HG03280 (cell line): ENCODE results near the gene ICAM2.
A peak's percentile ranks its signal among the peaks of the same experiment; 100 is the strongest.

Experiments
- ATAC-seq: cut with Tn5 transposase; IDR thresholded peaks from one replicate; pipeline ENCODE4 v1.9.1; 2021; ENCODE audit warnings: mild to moderate bottlenecking, moderate library complexity; ENCODE audit not compliant: unreplicated experiment

Gene ICAM2

DNA sequence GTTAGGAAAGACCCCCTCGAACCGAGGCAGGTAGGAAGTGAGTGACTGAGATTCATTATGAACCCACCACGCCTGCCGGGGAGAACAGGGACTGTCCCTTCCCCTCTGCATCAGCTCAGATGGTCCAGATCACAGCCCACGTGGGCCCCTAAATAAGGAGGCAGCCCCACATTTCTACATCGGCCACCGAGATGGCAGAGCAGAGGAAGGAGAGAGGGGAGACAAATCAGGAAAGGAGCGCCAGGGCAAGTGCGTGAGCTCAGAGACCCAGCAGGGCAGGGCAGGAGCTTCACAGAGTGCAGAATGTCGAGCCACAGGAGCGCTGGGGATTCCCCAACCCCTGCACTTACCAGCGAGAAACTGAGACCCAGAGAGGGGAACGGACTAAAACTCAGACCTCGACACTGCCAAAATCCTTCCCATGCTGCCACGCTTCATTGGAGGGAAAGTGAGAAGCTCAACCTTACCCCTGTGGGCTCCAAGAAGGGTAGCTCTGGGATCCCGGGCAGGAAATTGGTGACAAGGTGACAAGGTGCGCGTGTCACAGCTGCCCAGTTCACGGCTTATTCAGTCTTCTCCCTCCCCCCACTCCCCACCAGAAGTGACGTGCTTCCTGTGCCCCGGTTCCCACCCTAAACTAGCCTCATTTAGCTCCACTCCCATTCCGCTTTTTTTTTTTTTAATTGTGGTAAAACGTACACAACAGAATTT, at the start of gene ICAM2:
TSS of gene ICAM2 (minus strand) at position 578 of the 711 bp plus-strand sequence. CDS start 13,942 bp downstream, outside the sequence.
- ATAC-seq, result peak; percentile 60

DNA sequence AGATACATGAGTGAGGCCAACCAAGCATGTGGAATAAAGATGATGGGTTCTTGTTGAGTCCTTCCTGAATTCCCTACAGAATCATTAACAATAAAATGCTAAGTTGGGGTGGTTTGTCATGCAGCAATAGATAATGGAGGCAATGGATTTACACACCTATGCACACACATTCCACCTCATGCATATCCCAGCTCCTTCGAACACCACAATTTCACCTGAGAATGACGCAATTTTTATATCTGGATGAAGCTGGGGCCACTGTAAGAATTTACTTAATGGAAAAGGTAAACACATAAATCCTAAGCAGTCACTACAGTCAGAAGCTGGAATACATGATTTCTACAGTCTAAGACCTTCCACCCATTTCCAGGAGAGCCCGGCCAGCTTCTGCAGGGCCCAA, 49.8 kb upstream of the ICAM2 start:
- no peak for ATAC-seq

DNA sequence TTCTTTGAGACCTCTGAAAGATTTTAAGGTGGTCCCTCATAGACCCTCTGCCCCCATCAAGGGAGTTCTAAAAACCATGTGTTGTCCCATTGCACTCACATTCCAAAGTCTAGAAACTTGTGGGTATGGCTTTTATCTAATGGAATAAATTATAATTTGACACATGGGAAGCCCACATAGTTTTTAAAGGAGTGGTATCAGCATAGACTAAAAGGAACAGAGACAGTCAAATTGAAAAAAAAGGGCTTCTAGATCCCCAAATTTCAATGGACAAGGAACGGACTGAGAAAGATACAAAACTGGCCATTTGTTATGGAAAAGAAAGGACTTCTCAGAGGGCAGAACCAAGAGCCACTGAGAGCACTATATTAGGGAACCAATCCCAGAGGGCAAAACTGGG, 48.7 kb upstream of the ICAM2 start:
- ATAC-seq, result no peak

DNA sequence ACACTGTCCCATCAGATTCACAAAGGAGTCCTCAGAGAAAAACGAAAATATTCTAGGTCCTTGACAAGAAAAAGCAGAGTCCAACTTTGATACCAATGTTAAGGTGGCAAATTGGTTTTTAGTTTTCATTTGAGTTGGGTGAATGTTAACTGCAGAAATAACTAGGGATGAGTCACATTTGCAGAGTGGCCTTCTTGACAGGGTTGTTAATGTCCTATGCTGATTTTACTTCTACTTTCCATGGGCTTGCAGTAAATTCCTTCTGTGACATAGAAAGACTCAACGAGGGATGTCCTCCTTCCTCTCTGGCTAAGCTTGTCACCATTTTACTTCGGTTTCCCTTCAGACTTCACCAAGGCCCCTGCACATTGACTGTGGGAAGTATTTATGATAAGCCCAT, 47.2 kb upstream of the ICAM2 start:
- ATAC-seq, result no peak

DNA sequence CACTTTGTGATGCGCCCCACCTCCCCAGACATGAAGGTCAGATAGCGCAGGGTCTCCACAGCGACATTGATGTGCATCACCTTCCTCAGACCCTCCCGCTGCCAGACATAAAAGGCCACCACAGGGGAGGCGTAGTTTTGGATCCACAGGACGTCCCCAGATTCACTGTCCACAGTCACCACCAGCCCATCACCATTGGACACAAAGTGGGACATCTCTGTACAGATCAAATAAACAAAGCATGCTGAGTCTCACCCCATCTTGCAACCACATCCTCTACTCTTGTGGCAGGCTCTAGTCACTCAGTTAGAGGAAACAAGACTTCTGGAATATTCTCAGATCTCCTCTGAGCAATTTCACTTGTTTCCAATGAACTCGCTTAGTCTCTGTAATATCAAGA, 46.3 kb upstream of the ICAM2 start:
- ATAC-seq, result no peak

DNA sequence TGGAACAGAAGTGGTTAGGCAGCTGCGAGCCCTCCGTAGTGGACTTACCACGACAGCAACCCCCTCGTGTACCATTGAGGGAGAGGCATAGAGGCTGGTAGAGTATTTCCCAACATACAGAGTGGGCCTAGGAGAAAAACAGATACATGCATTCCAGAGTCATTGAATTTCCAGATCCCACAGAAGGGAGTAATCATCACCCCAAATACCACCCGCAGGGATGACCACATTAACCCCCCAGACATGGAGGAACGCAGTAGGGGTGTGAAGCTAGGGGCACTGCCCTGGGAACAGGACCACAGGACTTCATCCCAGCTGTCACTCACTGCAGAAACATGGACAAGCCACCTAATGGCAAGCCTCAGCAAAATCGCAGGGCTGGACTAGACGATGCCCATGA, 44.7 kb upstream of the ICAM2 start:
- no peak for ATAC-seq

DNA sequence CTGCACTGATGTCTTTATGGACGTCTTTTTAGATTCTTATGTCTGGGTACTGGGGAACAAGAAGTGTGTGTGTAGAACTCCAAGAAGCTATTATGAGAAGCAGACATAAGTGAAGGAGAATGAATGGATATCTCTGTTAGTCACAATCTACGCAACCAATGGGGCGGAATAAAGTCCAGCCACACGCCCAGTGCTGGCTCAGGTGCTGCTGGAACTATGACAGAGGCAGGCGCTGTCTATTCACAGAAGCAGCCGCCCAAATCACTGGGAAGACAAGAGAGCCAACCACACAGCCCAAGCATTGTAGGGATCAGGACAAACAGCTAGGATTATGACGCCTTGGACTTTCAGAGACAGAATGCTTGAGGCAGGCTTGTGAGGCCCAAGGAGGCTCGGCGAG, 43.9 kb upstream of the ICAM2 start:
- no peak for ATAC-seq

DNA sequence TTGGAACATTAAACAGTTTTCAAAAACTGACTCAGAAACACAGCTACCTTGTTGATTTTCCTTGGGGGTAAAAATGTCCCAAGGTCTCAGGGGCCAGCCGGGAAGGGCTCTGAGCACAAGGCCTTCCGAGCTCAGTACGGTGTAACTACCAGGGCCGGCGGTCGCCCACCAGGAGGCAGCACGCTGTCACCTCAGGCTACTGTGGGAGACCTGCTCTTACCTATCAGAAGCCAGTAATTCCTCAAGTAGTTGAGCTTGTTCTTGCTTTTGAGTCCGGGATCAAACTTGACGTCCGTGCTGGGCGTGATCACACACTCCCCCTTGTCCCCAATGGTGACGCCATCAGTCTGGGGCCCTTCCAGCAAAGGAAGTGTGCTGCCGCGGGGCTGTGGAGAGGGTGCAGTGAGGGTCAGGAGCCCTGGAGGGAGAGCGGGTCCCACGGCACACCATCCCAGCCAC, 43.4 kb upstream of the ICAM2 start:
- ATAC-seq, result no peak

DNA sequence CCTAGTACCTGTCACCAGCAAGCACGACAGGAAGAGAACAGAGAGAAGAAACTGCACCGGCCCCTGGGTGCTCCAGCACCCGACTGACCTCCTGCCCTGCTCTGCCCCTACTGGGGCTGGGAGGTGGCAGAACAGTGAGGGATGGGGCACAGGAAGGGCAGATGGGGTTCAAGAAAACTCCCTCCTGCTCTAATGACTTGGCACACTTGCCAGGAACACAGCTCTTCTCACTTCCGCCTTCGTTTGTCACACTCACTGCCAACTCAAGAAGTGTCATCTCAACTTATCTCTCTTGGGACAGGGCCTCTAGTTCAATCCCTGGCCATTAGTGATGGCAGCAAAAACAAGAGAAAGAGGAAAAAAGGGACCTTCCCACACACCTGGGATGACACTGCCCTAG, 42.7 kb upstream of the ICAM2 start:
- no peak for ATAC-seq

DNA sequence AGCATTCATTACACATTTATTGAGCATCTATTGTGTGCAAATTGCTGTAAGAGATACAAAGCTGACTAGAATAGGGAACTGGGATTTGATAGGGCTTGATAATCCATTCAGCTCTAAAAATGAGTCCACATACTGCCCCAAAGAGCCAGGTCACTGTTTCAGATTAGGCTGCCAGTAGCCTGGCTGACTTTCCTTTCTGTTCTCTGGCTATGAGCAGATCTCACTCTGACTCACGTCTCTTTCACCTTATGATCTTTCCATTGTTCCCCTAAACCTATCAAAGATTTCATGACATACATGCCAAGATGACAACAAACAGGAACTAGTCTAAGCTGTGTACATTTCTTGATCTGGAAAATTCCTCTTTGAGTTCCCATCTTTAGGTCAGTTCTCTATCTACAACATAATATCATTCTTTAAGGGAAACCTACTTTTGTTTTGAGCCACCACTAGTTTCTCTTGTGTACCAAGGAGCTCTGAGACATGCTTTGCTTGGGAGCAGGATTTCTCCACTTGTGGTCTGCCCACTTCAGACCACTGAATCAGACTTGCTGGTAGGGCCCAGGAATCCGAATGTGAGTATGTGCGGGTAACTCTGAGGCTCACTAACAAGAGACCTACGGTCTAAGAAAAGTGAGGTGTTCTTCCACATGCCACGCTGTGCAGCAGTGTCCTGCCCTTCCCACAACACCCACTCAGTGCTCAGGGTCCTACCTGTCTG, 40.9 kb upstream of the ICAM2 start:
- peak; percentile 35 for ATAC-seq

DNA sequence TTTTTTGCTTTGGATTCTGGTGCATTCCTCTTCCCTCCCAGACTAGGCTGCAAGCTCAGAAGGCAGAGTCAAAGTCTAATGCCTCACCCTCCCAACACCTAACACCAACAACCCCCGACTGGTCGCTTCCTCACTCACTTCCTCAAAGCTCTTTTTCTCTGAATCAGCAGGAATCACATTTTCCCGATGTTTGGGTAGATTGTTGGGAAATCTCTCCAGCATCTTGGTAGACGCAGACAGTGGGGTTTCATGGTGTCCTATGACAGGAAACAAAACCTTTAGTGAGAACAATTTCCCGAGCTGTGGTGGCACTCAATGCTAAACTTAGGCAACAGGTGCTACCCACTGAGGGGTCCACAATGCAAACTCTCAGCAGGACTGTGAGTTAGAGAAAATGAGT, 39.9 kb upstream of the ICAM2 start:
- ATAC-seq, result no peak

DNA sequence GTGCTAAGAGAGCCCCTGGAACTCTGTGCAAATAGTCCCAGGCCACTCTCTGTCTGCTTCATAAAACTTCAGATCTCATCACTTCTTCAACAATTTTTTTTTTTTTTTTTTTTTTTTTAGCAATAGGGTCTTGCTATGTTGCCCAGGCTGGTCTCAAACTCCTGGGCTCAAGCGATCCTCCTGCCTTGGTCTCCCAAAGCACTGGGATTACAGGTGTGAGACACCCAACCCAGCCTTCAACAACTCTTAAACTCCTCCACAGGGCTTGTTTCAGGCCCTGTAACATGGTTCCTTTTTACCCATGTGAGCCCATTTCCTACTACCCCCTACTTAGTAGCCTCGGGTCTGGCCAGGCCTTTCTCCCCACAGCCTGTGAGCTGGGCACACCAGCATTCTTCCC, 39.3 kb upstream of the ICAM2 start:
- ATAC-seq, result no peak

DNA sequence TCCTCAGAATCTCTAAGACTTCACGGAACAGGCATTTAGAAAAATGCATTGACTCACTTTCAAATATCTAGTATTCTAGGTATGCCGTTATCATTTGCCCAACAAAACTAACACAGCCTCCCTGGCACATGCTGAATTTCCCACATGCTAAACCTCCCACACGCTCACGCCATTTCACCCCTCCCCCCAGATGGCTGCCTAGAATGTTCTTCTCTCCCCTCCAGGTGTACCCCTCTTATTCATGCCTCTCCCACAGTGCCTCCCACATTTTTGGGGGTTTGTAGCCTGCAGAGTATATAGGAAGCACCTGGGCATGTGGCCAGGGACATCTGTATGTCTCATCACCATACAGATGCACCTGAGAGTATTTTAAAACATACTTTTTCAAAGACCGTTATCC, 38.2 kb upstream of the ICAM2 start:
- no peak for ATAC-seq

DNA sequence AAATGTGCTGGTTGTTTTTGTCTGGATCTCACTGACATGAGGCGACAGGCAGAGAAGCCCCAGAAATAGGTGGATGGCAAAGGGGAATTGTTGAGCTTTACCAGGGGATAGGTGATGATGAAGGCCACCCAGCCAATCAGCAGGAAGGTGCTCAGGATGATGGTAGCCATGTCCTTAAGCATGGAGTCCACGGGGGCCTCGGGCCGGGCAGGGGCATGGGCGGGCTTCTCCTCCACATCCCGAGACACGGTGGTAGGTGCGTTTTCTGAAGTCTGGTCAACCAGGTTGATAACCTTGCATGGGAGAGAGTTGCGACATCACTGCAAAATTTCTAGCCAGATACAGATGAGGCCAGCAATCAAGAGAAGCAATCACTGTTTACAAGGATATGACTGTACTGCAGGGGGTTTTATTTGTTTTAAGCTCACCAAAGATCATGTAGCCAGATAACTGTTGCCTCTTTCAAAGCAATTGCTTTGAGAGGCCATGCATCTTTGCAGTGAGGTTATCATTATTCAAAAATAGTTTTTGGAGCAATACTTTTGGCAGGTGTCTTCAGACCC, 37.3 kb upstream of the ICAM2 start:
- ATAC-seq, result no peak

DNA sequence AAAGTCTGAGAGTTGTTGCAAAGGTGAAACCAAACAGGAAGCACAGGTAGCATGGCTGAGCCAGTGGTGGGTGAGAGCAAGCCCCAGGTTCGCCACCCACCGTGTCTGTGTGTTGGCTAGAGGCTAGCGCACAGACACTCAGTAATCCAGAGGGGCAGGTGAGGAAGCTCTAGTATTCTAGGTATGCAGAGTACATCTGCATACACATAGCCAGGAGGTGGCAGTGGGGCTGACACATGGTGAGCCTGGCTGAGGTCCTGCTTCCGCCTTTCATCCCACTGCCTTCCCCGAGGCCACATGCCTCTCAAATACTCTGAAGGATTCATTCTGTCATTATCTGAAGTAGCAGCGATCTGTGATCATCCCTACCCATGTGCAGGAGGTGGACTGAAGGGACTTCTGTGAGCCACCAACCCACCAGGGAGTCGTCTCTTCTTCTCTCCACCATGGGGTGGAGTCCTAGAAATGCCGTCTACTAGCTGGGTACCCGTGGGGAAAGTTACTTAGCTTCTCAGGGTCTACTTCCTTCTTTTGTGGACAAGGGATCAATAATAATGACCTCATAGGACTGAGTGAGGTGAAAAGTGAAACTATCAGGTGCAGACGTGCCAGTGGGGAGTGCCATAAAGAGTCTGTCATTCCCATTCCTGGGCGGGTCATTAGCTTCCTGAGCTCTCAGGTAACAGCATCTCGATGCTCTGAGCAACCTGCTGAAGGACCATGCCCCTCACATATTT, 36.0 kb upstream of the ICAM2 start:
- ATAC-seq, result peak; percentile 77

DNA sequence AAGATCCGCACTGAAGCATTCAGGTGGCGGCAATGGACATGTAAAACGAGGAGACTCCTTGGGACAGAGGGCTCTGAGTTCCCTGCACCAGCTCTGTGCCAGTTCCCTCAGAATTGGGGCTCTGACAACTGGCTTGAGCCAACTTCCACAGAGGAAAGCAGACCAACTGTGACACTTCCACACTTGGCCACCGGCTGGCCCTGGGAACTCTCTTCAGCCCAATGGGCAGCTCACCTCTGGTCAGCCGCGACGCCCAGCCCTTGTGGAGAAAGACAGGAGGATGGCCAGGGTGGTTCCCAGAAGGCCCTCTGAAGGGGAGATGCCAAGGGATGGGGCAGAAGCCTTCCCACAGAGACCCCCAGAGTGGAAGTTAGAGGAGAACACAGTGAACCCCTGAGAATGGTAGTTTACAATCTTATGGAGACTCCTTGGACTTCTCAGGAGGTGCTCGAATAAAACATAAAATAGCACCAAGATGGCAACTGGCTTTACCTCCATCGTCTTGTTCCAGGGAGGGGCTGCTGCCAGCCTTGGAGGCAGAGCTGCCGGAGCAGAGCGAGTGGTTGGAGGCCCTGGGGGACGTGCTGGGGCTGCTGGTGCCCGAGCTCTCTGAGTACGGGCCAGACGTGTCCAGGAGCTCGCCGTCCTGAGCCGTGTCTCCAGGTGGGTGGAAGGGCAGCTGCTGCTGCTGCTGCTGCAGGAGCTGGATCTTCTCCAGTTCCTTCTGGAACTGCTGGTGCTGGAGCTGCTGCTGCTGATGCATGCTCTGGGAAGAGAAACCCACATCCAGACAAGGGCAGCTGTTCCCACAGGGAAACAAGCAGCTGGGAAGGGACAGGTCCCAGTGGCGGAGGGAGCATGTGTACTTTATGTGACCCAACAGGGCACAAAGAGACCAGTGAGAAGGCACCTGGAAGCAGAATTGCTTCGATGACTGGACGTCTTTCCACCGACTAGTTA, 35.0 kb upstream of the ICAM2 start:
- no peak for ATAC-seq

DNA sequence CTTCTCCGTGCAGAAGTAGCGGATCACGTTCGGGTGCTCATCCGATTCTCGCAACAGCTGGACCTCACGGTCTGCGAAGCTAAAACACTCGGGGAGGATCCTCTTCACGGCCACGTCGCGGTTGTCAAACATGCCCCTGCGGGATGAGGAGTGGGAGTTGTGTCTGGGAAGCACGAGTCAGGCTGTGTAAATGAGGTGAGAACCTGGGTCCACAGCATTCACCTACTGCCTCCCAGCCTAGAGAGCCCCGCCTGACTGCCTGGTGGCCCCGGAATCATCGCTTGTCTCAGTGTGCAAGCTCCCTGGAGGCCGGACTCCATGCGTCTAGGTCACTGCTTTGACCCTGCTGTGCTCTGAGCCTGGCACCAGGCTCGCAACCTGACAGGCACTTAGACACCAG, 33.9 kb upstream of the ICAM2 start:
- ATAC-seq, result no peak

DNA sequence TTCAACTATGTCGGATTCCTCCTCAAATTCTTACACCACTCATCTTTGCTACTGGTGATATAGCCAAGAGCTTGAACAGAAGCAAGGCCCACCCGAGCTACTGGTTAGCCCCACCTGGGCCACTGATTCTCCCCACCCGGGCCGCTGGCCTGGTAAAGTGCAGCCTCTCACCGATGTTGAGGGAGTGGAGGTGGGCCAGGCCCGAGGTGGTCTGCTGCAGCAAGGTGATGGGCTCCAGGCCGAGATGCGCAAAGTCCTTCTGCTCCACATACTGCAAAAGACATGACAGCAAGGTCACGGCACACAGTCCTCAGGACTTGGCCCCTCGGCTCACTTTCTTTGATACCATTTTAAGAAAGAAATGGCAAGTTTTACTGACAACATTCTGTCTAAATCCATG, 32.7 kb upstream of the ICAM2 start:
- no peak for ATAC-seq

DNA sequence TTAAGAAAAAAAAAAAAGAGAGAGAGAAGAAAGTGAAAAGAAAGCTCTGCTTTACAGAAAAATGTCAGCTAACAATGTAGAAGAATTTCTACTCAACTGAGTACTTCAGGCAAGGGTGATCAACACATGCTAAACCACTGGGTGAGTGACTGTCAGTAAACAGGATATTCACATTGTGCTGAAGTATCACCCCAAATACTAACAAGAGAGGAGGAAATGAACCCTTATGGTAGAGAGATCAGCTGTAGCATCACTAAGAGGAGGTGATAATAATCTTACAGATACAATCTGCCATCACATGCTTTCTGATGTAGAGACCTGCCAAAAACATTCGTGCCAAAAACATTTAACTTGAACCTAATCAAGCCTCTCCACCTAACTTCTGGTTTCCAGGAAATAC, 30.7 kb upstream of the ICAM2 start:
- ATAC-seq, result no peak

DNA sequence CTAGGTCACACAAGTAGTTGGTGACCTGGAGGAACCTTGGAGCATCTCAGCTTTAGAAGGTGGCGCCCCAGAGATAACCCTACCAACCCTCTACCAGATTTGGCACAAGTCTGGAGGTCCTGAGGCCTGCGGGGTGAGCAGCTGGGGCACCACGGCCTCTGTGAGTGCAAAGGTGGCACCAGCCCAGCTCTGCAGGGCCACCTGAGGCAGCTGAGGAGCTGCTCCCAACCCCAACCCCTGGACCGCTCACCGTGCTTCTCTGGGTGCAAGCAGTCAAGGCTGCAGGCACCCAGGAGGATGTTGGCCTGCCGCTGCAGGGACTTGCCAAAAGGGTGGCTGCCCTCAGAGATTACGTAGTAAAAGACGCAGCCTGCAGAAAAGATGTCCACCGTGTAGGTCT, 28.4 kb upstream of the ICAM2 start:
- ATAC-seq, result no peak
